ENCODE data around the gene PIGR. TPM values are rescaled to one million over a fixed set of nuclear protein-coding genes. Genes with fewer than 3 reads are reported as not detected.

Gene PIGR
- polyA plus RNA-seq, 1 experiment, result not detected

- no peak overlapping the region for H3K4me3 ChIP-seq (ENCODE audit: low read depth, low read length)
- peaks cover 12% of the 10 kb centered on the region for H3K27me3 ChIP-seq (ENCODE audit: control insufficient read depth, insufficient read depth, low read length)
- POLR2A ChIA-PET, result no interaction called here
- no peak overlapping the region for H3K27ac ChIP-seq (ENCODE audit: low read depth, low read length)
- CTCF ChIA-PET, result interaction anchor here (0.6 to 6.0 kb wide), 59 partner anchors 8 to 494 kb away, joined by 3 to 147 read pairs (median 8); partner anchors contain the start of genes C1orf116, DYRK3, EIF2D and IL10
- peak; percentile 86 for TF ChIP-seq CTCF (IDR thresholded peaks at IDR 0.05; ENCODE audit: low read depth, low read length)
- DNase-seq (ENCODE audit: low read depth, low spot score), result no peak
- H3K9me3 ChIP-seq (ENCODE audit: control insufficient read depth, insufficient read depth, low read length), result peaks cover 8% of the 10 kb centered on the region; the same call in 1 of the 2 replicates
These were observed 35.1 kb downstream of the PIGR start for GRCh38 chr1:206911064-206911663.

DNA sequence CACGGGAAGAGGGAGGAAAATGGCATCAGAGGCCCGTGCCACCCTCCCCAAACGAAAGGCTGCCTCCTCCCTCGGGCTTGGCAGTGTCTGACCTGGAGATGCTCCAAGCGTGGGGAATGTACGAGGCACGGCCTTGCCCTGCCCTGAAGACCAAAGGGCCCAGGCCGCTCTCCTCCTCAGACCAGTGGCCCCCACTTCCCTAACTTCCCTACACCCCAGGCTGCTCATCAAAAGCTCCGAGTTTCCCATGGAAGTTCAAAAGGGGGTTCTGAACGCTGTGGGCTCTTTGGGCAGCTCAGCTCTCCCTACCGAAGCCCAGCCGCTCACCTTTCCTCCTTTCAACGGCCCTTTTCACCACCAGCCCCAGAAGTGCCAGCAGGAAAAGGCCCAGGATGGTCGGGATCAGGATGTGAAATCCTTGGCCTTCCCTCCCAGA, 36.4 kb downstream of the PIGR start:
- H3K27ac ChIP-seq (ENCODE audit: low read depth, low read length), result no peak overlapping the region
- H3K4me3 ChIP-seq (ENCODE audit: low read depth, low read length), result peak overlapping the region; percentile 58
- DNase-seq (ENCODE audit: low read depth, low spot score), result no peak
- H3K9me3 ChIP-seq (ENCODE audit: control insufficient read depth, insufficient read depth, low read length), result peaks cover 8% of the 10 kb centered on the region; the same call in 1 of the 2 replicates
- H3K27me3 ChIP-seq (ENCODE audit: control insufficient read depth, insufficient read depth, low read length), result peaks cover 6% of the 10 kb centered on the region
- CTCF ChIA-PET, result interaction anchor here (0.6 to 4.9 kb wide), 17 partner anchors 10 to 297 kb away, joined by 3 to 50 read pairs (median 5); partner anchors contain the start of gene IL20
- no peak for TF ChIP-seq CTCF (IDR thresholded peaks at IDR 0.05; ENCODE audit: low read depth, low read length)
- POLR2A ChIA-PET, result interaction anchor here (1.1 kb wide), 1 partner anchor 63 kb away, joined by 4 read pairs; no protein-coding TSS in a partner anchor

DNA sequence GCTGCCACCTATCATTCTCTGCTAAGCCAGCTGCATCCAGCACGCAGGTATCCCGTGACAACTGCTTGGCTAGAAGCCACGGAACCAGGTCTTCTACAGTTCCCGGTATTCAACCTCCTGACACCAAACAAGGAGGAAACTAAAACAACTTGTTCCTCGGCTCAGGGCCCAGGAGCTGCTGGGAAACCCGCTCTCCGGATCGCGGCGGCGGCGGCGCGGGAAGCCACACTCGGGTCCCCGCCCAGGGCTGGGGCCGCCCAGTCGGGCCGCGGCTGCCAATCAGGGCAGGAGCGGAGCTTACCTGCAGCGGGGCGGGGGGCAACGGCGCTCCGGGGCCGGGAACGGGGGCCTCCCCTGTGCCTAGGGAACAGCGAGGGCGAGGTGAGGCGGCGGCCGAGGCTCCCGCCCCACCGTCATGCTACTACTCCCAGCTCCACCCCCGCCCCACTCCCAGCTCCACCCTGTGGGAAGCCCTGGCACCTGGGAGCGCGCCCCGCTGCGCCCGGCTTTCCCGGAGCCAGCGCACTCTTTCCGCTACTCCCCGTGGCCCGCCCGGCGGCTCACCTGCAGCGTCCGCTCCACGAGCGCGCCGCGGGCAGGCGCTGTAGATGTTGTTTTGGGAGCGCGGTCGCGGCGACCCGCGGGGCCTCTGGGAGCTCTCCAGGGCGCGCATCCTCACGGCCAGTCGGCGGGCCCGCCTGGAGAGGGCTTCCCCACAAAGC, 36.9 kb downstream of the PIGR start:
- no peak overlapping the region for H3K27ac ChIP-seq (ENCODE audit: low read depth, low read length)
- POLR2A ChIA-PET, result interaction anchor here (1.1 kb wide), 1 partner anchor 63 kb away, joined by 4 read pairs; no protein-coding TSS in a partner anchor
- H3K27me3 ChIP-seq (ENCODE audit: control insufficient read depth, insufficient read depth, low read length), result peaks cover 6% of the 10 kb centered on the region
- CTCF ChIA-PET, result interaction anchor here (0.6 to 4.9 kb wide), 21 partner anchors 9 to 296 kb away, joined by 3 to 50 read pairs (median 5); partner anchors contain the start of gene IL20
- no peak for DNase-seq (ENCODE audit: low read depth, low spot score)
- TF ChIP-seq CTCF (IDR thresholded peaks at IDR 0.05; ENCODE audit: low read depth, low read length), result no peak
- peak overlapping the region; percentile 58 for H3K4me3 ChIP-seq (ENCODE audit: low read depth, low read length)
- H3K9me3 ChIP-seq (ENCODE audit: control insufficient read depth, insufficient read depth, low read length), result peaks cover 8% of the 10 kb centered on the region; the same call in 1 of the 2 replicates

GRCh38 chr1:206908038-206908437, 38.2 kb downstream of the PIGR start:
- Histone ChIP-seq H3K4me3 (ENCODE audit: low read depth, low read length) (no peak overlapping the region), H3K9me3 (ENCODE audit: control insufficient read depth, insufficient read depth, low read length) (peaks cover 8% of the 10 kb centered on the region; the same call in 1 of the 2 replicates), H3K27ac (ENCODE audit: low read depth, low read length) (no peak overlapping the region), H3K27me3 (ENCODE audit: control insufficient read depth, insufficient read depth, low read length) (no peaks in the 10 kb centered on the region)
- no peak for TF ChIP-seq CTCF (IDR thresholded peaks at IDR 0.05; ENCODE audit: low read depth, low read length)
- POLR2A ChIA-PET, result interaction anchor here (1.0 kb wide), 1 partner anchor 12 kb away, joined by 5 read pairs; no protein-coding TSS in a partner anchor
- DNase-seq (ENCODE audit: low read depth, low spot score), result no peak
- CTCF ChIA-PET, result interaction anchor here (0.6 to 4.9 kb wide), 11 partner anchors 20 to 277 kb away, joined by 3 to 50 read pairs (median 7); partner anchors contain the start of gene IL20
